Stimulated activated CD4-positive, alpha-beta T cell treated with anti-CD3 and anti-CD28 coated beads, Interleukin-12 subunit alpha, Interleukin-12 subunit beta, amount 100 ng/mL, for 24 hours (primary cell): ENCODE measurements around the gene AP5S1.
"Not testable (repeated sequence)": the region's sequence is repeated elsewhere in the genome, so short reads cannot be mapped to it uniquely, and the experiment has no call there.

ENCODE experiments used
- DNase-seq, 2 experiments: peaks; one replicate each; pipeline ENCODE4 v3.0.0-alpha.2; 2020; ENCODE audit warnings: low read depth in 2 of 2

The AP5S1 gene

DNA sequence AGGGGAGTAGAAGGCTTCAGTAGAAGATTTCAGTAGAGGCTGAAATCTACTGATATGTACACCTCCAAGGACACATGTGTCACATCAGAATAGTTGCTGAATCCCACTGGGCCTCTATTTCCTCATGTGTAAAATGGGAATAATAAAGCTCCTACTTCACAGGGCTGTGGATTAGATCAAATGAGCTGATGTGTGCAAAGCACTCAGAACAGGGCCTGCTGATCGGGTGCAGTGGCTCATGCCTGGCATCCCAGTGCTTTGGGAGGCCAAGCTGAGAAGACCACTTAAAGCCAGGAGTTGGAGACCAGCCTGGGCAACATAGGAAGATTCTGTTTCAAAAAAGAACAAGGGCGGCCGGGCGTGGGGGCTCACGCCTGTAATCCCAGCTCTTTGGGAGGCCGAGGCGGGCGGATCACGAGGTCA lies 8.1 kb upstream of the AP5S1 start:
- DNase-seq = no peak

DNA sequence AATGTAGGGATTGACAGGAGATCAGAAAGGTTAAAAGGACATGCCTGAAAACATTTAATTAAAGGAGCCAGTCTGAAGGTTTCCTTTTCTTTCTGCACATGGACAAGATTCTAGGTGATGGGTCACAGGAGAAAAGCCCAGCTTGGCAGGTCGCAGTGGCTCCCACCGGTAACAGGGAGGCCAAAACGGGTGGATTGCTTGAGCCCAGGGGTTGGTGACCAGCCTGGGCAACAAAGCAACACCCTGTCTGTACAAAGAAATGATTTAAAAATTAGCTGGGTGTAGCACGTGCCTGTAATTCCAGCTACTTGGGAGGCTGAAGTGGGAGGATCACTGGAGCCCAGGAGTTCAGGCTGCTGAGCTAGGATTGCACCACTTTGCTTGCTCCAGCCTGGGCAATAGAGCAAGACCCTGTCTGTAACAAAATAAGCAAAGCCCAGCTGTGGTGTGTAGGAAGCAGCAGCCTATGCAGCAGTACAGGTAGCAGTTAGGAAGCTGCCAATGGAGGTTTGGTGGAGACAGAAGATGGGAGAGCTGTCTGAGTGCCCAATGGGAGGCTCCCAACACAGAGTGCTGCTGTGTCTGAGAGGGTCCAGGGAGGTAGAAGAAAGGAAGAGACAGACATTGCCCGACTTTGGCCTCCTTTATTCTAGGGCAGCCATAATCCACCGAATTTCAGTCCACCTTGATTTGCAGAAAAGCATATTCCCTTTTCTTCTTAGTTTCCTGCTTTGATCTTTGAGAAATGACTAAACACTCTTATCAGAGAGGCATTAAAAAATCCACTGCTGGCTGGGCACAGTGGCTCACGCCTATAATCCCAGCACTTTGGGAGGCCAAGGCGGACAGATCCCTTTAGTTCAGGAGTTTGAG lies 7.1 kb upstream of the AP5S1 start:
- DNase-seq = no peak

DNA sequence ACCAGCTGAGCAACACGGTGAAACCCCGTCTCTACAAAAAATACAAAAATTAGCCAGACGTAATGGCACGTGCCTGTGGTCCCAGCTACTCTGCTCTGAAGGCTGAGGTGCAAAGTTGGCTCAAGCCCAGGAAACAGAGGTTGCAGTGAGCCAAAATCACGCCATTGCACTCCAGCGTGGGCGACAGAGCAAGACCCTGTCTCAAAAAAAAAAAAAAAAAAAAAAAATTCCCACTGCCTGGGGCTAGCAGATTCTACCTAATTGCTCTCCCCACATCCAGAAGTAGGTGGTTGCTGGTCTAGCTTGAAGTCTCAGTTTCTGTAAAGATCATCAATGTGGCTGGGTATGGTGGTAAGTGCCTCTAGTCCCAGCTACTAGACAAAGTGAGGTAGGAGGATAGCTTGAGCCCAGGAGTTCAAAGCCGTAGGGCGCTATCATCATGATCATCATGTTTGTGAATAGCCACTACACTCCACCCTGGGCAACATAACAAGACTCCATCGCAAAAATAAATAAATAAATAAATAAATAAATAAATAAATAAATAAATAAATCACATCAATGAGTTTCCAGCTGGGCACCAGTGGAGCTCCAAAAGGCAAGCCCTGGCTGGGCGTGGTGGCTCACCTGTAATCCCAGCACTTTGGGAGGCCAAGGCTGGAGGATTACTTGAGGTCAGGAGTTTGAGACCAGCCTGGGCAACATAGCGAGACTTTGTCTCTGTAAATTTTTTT lies 6.3 kb upstream of the AP5S1 start:
- no peak for DNase-seq

DNA sequence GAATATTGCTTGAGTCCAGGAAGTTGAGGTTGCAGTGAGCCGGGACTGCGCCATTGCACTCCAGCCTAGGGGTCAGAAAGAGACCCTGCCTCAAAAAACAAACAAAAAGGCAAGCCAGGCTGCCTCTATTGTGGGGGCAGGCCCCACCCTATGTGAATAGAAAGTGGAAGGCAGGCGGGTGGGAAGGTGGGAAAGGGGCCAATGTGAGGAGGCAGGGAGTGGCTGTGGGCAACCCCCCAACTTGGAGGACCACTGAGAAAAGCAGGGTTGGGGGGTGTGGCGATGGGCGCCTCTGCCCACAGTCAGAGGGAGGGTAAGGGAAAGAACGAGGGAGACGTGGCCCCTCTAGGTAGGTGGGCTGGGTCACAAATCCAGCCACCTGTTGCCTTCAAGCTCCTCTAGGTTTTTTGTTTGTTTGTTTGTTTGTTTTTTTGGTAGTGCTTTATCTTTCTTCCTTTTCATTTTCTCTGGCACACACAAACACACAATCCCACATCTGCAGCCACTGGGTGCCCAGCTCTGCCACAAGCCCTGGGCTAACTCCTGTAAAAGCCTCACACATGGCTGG lies 5.3 kb upstream of the AP5S1 start:
- no peak for DNase-seq

DNA sequence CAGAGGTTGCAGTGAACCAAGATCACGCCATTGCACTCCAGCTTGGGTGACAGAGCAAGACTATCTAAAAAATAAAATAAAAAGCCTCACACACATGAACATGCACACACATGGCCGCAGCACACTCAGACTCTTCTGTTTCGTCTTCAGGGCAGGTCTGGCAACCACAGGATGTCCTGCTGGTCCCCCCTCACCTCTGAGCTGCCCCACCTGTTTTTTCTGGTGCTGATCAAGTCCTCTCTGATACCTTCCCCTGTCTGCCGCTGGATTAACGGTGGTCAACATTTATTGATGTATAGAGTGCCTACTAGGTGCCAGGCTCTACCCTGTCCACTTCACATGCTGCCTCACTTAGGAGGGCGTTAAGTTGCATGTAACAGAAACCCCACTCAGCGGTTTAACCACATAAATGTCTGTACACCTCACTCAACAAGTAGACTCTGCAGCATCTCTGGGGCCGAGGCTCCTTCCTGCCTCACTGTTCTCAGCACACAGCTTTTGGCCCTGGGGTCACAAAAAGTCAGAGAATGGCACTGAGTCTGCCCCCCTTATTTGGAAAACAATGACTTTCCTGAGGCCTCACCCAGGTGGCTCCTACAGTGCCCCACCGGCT lies 4.5 kb upstream of the AP5S1 start:
- no peak for DNase-seq

DNA sequence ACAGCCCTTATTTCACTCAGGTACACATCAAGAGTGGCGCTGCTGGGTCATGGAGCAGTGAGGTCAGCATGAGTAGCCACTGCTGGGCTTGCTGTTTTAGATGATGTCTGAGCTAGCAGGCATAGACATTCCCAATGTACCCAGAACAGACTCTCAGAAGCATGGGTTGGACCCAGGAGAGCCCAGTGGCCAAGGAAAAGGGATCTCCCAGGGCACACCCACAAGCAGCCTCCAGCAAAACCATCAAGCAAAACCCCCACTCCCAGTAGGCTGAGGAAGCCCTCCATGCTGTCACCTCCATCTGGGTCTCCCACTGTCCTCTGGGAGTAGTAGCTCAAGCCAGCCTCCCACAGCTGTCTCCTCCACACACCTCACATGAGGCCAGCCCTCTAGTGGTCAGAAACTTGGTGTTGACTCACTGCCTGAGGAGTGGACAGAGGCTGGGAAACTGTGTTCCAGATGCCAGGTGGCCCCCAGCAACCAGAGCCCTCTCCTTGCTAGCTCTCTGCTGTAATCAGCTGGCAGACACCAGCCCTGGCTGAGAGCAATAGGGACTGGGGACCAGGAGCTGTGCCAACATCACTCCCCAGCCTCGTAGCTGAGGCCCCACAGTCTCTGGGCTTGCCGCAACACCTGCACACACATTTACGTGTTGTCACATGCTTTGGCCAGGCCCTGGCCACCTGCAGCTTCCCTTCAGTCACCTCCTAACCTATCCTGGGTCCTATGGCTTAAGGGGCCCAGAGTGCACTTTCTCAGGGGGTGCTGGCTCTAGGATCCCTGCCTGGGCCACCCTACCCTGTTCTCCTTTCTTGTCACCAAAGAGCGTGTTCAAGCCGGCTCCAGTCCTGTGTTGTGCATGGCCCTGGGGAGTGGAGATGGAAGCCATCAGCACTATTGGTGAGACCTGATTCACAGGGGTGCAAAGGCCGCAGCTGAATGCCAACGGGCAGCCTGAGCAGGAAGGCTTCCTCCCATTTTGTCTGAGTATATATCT lies 1.9 kb upstream of the AP5S1 start:
- no peak for DNase-seq

DNA sequence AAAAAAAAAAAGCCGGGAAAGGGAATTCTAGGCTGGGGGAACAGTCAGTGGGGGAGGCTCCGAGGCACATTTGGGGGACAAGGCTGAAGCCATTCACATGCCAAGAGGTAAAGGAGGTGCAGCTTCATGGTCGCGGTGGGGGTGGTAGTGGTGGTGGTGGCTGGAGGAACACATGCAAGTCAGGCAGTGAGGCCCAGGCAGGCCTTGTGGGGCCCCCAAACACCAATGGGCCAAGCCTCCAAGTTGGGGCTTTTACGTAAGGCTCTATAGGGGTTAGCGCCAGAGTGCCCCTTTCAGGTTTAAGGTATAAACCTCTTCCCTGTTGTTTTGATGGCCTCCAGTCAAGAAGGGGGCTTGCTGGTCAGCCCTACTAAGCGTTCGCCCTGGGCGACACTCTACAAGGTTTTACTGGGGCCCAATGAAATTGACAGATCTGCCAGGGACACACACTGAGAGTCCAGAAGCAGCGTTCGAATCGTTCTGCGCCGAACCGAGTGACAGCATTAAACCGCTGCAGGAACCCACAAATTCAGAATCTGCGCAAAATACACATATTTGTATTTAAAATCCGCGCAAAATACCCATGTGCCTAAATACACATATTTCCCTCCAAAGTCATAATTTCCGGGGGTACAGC lies 818 bp upstream of the AP5S1 start:
- no peak for DNase-seq

DNA sequence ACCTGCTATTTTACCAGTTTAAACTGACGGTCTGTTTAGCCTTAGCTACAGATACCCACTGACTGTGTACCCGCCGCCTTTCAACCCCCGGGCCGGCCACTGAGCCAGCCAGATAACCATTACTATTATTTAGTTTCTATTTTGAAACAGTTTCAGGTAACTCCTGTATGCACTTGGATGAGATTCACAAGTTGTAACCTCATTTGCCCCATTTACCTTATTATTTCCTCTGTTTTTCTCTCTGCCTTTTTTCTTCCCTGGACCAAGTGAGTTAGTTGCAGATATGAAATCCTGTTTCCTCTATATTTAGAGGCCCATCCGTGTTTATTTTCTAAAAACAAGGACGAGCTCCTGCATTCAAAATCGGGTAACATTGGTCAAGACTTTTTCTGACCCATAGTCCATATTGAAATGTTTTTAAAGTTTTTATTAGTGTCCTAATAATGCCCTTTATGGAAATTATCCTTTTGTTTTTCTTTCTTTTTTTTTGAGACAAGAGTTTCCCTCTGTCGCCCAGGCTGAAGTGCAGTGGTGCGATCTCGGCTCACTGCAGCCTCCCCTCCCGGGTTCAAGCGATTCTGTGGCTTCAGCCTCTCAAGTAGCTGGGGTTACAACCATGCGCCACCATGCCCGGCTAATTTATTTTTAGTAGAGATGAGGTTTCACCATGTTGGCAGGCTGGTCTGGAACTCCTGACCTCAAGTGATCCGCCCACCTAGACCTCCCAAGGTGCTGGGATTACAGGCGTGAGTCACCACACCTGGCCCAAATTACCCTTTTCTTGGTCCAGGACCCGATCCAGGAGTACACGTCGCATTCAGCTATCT lies 767 bp downstream of the AP5S1 start:
- DNase-seq = no peak

DNA sequence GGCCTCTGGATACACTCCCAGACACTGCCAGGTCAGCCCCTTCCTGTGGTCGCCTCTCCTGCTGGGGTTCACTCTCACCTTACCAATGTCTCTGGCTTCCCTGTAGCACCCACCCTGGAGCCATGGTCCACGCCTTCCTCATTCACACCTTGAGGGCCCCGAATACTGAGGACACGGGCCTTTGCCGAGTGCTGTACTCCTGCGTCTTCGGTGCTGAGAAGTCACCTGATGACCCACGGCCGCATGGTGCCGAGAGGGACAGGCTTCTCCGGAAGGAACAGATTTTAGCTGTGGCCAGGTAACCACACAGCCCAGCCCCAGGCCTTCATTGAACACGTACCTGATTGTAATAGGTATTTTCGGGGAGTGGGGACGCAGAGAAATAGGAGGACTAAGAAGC lies 1.6 kb downstream of the AP5S1 start:
- no peak for DNase-seq

DNA sequence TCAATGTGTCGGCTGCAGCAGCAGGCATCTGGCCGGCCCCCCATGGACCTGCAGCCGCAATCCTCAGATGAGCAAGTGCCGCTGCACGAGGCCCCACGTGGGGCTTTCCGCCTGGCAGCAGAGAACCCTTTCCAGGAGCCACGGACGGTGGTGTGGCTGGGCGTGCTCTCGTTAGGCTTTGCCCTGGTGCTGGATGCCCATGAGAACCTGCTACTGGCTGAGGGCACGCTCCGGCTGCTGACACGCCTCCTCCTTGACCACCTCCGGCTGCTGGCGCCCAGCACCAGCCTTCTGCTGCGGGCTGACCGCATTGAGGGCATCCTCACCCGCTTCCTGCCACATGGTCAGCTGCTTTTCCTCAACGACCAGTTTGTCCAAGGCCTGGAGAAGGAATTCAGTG lies 3.5 kb downstream of the AP5S1 start:
- DNase-seq = no peak

DNA sequence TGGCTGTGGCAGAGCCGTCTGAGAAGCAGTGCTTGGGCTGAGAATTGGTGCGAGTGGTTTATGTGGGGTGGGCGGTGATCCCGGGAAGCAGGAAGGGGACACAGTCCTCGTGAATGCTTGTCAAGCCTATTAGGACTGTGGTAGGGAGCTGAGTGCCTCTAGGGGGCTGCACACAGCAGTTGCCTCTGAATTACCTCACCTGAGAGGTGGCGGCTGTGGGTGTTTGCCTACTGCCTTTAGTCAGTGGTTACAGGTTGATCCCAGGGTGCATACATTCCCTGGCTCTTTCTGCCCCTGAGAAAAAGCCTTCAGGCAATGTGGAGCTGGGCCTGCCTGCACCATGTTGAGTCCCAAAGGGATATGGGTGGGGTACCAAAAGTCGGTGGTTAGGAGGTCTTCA lies 5.2 kb downstream of the AP5S1 start:
- no peak for DNase-seq

DNA sequence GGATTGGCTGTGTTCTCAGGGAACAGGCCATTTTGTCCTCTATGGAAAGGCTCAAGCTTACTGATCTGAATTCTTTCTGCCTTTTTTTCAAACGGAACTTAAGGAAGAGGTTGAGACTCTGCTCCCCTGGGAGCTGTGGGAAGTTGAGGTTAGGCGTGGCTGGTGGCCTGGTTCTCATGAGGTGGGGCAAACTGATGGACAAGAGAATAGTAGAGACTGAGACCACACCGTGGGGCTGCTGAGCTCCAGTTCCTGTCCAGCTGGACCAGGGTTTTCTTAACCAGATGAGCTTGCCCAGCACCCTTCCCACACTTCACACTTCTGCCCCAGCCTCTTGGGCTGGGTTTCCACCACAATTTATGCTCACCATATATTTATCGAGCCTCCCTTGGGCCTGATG lies 6.1 kb downstream of the AP5S1 start:
- DNase-seq = no peak

DNA sequence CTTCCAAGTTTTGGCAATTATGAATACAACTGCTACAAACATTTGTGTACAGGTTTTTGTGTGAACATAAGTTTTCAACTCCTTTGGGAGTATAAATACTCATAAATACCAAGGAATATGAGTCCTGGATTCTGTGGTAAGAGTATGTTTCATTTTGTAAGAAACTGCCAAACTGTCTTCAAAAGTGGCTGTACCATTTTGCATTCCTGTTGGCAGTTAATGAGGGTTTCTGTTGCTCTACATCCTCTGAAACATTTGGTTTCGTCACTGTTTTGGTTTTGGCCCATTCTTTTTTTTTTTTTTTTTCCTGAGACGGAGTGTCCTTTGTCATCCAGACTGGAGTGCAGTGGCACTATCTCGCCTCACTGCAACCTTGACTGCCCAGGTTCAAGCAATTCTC lies 8.5 kb downstream of the AP5S1 start:
- no peak for DNase-seq

DNA sequence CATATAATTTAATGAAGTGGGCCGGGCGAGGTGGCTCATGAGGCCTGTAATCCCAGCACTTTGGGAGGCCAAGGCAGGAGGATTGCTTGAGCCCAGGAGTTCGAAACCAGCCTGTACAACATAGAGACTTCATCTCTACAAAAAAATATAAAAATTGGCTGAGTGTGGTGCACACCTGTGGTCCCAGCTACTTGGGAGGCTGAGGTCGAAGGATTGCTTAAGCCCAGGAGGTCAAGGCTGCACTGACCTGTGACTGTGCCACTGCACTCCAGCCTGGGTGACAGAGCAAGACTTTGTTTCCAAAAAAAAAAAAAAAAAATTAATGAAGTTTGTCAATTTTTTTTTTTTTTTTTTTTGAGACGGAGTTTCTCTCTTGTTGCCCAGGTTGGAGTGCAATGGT lies 9.5 kb downstream of the AP5S1 start:
- DNase-seq = not testable (repeated sequence)

DNA sequence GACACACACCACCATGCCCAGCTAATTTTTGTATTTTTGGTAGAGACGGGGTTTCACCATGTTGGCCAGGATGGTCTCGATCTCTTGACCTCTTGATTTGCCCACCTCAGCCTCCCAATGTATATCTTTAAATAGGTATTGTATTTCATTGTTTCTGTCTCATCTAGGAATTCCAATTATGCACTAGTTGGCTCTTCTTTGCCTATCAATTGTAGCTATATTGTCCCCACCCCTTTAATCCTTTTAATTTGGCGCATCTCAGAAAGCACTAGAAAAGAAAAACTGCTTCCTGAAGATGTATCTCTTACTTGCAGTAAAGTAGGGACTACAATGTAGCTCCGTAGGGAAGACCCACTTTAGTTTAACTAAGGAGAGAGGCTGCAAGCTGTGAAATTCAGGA lies 15.8 kb downstream of the AP5S1 start:
- no peak for DNase-seq

DNA sequence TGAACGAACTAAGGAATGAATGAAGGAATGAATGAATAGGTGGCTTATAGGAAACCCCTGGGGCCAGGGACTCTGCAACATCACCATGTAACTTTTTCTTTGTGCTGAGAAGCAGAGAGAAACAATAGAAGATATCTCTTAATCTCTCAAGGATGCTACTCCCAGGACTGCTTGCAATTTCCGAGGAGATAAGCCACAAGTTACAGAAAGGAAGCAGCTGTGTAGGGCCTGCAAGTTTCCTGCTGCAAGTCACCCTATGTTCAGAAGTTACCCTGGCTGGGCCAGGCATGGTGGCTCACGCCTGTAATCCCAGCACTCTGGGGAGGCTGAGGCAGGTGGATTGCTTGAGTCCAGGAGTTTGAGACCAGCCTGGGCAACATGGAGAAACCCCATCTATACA lies 19.0 kb downstream of the AP5S1 start:
- no peak for DNase-seq

DNA sequence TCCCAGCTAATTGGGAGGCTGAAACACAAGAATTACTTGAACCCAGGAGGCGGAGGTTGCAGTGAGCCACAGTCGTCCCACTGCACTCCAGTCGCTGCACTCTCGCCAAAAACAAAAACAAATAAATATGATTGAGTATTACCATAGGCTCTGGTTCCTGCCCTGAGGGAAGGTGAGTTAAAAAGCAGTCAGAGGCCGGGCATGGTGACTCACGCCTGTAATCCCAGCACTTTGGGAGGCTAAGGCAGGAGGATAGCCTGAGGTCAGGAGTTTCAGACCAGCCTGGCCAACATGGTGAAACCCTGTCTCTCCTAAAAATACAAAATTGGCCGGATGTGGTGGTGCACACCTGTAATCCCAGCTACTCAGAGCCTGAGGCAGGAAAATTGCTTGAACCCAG lies 19.9 kb downstream of the AP5S1 start:
- not testable (repeated sequence) for DNase-seq

DNA sequence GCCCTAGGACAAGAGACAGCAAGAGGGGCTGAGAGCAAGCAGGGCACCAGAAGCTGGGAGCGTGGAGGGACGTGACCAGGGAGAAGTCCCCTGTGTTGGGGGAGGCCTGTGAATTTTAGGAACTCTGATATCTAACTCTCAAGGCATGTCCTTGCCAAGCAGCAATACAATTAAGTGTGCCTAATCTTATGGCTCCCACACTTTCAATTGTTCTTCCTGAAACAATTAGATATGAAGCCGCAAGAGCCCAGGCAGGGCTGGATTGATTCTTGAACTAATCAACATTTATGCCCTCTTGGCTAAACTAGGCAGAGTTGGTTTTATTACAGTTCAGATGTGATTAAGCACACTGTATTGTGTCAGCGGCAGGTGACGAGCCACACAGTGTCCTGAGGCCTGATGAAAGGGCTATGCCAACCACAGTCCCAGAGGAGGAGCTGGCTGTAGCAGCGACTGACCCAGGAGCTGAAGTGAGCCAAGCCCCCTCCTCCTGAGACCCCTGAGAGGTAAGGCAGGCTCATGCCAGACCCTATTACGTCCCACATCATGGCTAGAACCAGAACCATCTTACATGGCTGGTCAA lies 22.1 kb downstream of the AP5S1 start:
- no peak for DNase-seq

DNA sequence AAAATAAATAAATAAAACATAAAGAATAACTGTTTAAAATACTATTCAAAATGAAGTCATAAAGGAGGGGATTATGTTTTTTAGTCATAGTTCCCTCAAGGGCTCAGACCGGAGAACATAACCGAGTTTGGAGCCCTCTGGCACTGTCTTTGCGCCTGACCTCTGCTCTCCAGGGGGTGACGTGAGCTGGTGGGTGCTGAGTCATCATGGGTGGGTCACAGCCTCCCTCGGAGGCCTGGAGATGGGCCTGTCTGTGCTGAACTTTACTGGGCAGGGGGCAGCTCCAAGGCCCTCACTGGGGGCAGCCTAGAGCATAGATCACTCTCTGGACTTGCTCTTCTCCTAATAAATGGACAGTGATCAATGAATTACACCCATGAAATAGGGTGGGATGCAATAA lies 23.1 kb downstream of the AP5S1 start:
- no peak for DNase-seq
